Colonic mucosa (tissue), 4 donors: ENCODE results near the gene AP5B1. TPM values are rescaled to one million over a fixed set of nuclear protein-coding genes. Genes with fewer than 3 reads are reported as not detected.

ENCODE experiments used
- DNase-seq: peaks from one replicate; pipeline ENCODE4 v3.0.0-alpha.2; 2020
- H3K27ac ChIP-seq: fragments of 200-600 bp; one replicate; pipeline ENCODE4 v1.8.0; 2021
- H3K27me3 ChIP-seq: fragments of 200-600 bp; one replicate; pipeline ENCODE4 v1.8.0; 2021
- H3K36me3 ChIP-seq: fragments of 200-600 bp; one replicate; pipeline ENCODE4 v1.8.0; 2021
- H3K4me1 ChIP-seq: fragments of 200-600 bp; one replicate; pipeline ENCODE4 v1.8.0; 2021; ENCODE audit warnings: mild to moderate bottlenecking
- H3K4me3 ChIP-seq: fragments of 200-600 bp; one replicate; pipeline ENCODE4 v1.8.0; 2021
- H3K9ac ChIP-seq, 2 donors: one replicate each; pipeline ENCODE4 v1.7.0; 2013; ENCODE audit warnings: control low read depth in 2 of 2, low read depth in 2 of 2, low read length in 2 of 2
- H3K9me3 ChIP-seq: fragments of 200-600 bp; one replicate; pipeline ENCODE4 v1.8.0; 2021
- intact Hi-C: fragments of 100-400 bp; cut with DNase I; formaldehyde crosslinking; loops from one replicate; pipeline ENCODE4 v1.14.1; 2022
- total RNA-seq, 2 donors: library from RNA; stranded (reverse); fragmentation: NEBNext Ultra II Directional in 1 of 2; extraction: Animal tissue kit (Norgen Biotek cat#: 25700) in 1 of 2; gene quantifications; one replicate each; pipeline ENCODE4 v1.2.1, GENCODE V29; 2021
- TF ChIP-seq, protein P1 (sequence below): fragments of 200-600 bp; IDR thresholded peaks from one replicate; pipeline ENCODE4 v1.8.0; 2022; ENCODE audit warnings: antibody characterized with exemption, mild to moderate bottlenecking
- donor health status: healthy.
- donor health status: DM: no; HTN: no; CAD: no.
- donor health status: DM: no; HTN: no; CAD: no.

Gene AP5B1
- total RNA-seq, 2 donors from 2014 or later = 17.6 to 20.1 TPM

DNA sequence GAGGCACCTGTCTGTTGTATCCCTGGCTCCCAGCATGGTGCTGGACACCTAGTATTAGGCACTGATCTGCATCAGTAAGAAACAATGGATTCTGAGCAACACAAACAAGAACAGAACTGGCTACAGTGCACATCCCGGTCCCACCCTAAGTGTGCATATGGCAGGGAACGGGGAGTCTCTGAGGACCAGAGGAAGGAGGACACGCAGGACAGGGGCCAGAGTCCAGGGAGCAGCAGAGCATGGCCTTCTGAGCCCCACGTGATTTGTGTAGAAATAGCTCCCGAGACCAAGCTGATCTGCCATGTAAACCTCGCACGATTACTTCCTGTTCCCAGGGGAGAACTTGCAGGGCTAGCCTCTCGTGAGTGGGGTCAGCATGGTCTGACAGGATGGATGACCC lies 40.3 kb upstream of the AP5B1 start:
- intact Hi-C loops = no loop called here
- H3K27ac ChIP-seq = peak overlapping the region; percentile 53
- no peaks in the 10 kb centered on the region for H3K9me3 ChIP-seq
- H3K27me3 ChIP-seq = no peaks in the 10 kb centered on the region
- H3K9ac ChIP-seq = peak overlapping the region in 1 of 2 donors; percentile 29
- peaks cover 18% of the 10 kb centered on the region for H3K4me1 ChIP-seq
- TF ChIP-seq, protein P1, sequence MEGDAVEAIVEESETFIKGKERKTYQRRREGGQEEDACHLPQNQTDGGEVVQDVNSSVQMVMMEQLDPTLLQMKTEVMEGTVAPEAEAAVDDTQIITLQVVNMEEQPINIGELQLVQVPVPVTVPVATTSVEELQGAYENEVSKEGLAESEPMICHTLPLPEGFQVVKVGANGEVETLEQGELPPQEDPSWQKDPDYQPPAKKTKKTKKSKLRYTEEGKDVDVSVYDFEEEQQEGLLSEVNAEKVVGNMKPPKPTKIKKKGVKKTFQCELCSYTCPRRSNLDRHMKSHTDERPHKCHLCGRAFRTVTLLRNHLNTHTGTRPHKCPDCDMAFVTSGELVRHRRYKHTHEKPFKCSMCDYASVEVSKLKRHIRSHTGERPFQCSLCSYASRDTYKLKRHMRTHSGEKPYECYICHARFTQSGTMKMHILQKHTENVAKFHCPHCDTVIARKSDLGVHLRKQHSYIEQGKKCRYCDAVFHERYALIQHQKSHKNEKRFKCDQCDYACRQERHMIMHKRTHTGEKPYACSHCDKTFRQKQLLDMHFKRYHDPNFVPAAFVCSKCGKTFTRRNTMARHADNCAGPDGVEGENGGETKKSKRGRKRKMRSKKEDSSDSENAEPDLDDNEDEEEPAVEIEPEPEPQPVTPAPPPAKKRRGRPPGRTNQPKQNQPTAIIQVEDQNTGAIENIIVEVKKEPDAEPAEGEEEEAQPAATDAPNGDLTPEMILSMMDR = no peak
- peak; percentile 75 for DNase-seq
- H3K36me3 ChIP-seq = no peaks in the 10 kb centered on the region
- no peak overlapping the region for H3K4me3 ChIP-seq

DNA sequence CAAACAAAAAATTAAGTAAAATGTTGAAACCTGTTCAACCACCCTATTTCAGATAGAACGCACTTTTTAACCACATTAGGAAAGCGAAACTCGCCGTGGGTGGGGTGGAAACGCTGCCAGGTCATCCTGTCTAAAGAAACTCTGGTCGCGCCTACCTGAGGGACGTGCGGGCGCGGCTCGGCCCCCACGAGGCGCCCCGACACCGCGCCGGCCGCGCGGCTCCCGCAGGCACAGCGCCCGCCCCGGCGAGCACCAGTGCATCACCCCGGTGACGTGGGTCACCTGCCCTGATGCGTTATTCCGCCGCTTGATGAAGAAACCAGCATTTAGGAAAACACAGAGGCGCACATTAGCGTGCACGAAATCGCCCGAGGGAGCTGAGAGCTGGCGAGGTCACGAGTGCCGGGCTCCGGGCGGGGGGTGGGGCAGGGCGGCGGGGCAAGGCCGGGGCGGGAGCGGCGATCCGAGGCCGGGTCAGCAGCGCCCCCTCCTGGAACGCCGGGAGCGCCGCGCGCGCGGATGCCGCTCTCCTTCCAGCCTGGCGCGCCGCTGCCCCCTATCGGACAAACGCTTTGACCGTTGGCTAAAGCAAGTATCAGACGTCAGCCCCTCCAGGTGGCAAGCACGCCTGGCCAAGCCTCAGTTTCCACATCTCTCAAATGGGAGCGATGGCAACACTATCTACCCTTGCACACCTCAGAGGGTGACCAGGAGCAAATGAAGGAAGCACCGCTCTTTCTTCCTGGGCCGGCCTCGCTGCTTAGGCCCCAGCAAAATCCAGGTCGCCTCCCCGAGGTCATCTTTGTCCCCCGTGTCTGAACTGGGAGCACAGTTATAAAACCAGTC lies 37.3 kb upstream of the AP5B1 start:
- peaks cover 12% of the 10 kb centered on the region for H3K4me1 ChIP-seq

GRCh38 chr11:65817312-65817834 lies 36.6 kb upstream of the AP5B1 start:
- Histone ChIP-seq H3K27ac (peak overlapping the region; percentile 85), H3K4me3 (peak overlapping the region; percentile 52), H3K9ac (peak overlapping the region; percentile 76), H3K9me3 (no peaks in the 10 kb centered on the region), H3K4me1 (peaks cover 12% of the 10 kb centered on the region), H3K27me3 (no peaks in the 10 kb centered on the region), H3K36me3 (no peaks in the 10 kb centered on the region)
- DNase-seq = no peak
- intact Hi-C loops = no loop called here
- TF ChIP-seq, protein P1 = no peak

More for the DNA sequence above, 37.3 kb upstream of the AP5B1 start:
- Histone ChIP-seq H3K4me3 (peak overlapping the region; percentile 52), H3K9me3 (no peaks in the 10 kb centered on the region), H3K27ac (peak overlapping the region; percentile 85), H3K36me3 (no peaks in the 10 kb centered on the region), H3K9ac (peak overlapping the region; percentile 76), H3K27me3 (no peaks in the 10 kb centered on the region)
- TF ChIP-seq, protein P1 = peak; percentile 100
- DNase-seq = peak; percentile 98
- intact Hi-C loops = loop anchor here (1.0 to 2.0 kb wide), 2 partner anchors 38 to 107 kb away; partner anchors contain the start of gene AP5B1

GRCh38 chr11:65816696-65817095 lies 35.9 kb upstream of the AP5B1 start:
- DNase-seq = no peak
- no peak overlapping the region for H3K9ac ChIP-seq
- H3K4me1 ChIP-seq = peaks cover 12% of the 10 kb centered on the region
- H3K36me3 ChIP-seq = no peaks in the 10 kb centered on the region
- intact Hi-C loops = no loop called here
- H3K4me3 ChIP-seq = no peak overlapping the region
- H3K27me3 ChIP-seq = no peaks in the 10 kb centered on the region
- H3K27ac ChIP-seq = no peak overlapping the region
- TF ChIP-seq, protein P1 = no peak
- no peaks in the 10 kb centered on the region for H3K9me3 ChIP-seq

DNA sequence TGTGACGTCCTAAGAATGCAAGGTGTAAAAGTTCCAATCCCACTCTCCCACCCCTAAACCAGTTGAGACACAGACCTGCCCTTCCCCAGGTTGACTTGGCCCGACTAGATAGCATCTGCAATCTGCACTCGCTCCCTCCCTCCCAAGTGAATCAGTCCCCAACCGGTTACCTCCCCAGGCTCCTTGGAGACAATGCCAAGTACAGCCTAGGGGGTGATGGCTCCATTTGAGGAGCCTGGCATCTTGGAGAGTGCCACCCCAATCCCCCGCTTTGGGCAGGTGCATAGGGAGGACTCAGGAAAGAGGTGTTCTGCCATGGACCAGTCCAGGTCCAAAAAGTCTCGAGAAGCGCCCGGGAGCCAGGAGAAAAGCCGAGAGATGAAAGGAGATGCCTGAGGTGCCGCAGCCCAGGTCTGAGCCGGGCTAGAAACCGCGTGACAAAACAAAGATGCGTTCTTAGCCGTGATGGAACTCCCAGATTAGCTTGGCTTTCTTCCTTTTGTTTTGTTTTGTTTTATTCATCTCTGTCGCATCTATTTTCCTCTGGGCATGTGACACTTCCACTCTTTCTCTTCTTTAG lies 34.3 kb upstream of the AP5B1 start:
- no peaks in the 10 kb centered on the region for H3K4me1 ChIP-seq
- no peaks in the 10 kb centered on the region for H3K9me3 ChIP-seq
- intact Hi-C loops = no loop called here
- H3K27ac ChIP-seq = no peak overlapping the region
- H3K4me3 ChIP-seq = no peak overlapping the region
- no peaks in the 10 kb centered on the region for H3K36me3 ChIP-seq
- H3K27me3 ChIP-seq = no peaks in the 10 kb centered on the region
- no peak overlapping the region for H3K9ac ChIP-seq
- TF ChIP-seq, protein P1 = no peak
- DNase-seq = no peak
